Osteoblast (primary cell): ENCODE data around the gene CASZ1. TPM values are rescaled to one million over a fixed set of nuclear protein-coding genes. Genes with fewer than 3 reads are reported as not detected.

ENCODE experiments used
- DNase-seq: peaks from one replicate; pipeline ENCODE4 v3.0.0; 2011; ENCODE audit warnings: low spot score, mixed read lengths; ENCODE audit not compliant: insufficient read length; ENCODE audit errors: missing footprints
- H2AFZ ChIP-seq: 2 replicates; pipeline ENCODE4 v1.6.0; 2011; ENCODE audit warnings: mild to moderate bottlenecking, low read length
- H3K27ac ChIP-seq: 2 replicates; pipeline ENCODE4 v1.5.1; 2011; ENCODE audit warnings: mild to moderate bottlenecking, low read depth, low read length, moderate library complexity
- H3K27me3 ChIP-seq: 2 replicates; pipeline ENCODE4 v1.6.0; 2012; ENCODE audit warnings: mild to moderate bottlenecking, control low read depth, inconsistent platforms, low read length, moderate library complexity; ENCODE audit not compliant: insufficient read depth
- H3K36me3 ChIP-seq: 2 replicates; pipeline ENCODE4 v1.5.1; 2011; ENCODE audit warnings: mild to moderate bottlenecking, low read length, control low read depth, moderate library complexity; ENCODE audit not compliant: insufficient read depth
- H3K4me1 ChIP-seq: 2 replicates; pipeline ENCODE4 v1.5.1; 2011; ENCODE audit warnings: mild to moderate bottlenecking, low read length, control low read depth, moderate library complexity; ENCODE audit not compliant: insufficient read depth
- H3K4me2 ChIP-seq: 2 replicates; pipeline ENCODE4 v1.6.0; 2011; ENCODE audit warnings: mild to moderate bottlenecking, low read length; ENCODE audit not compliant: insufficient read depth
- H3K4me3 ChIP-seq: fragments of 200-600 bp; sonication (generic); 3 replicates; pipeline ENCODE4 v1.5.1; 2012; ENCODE audit warnings: mild to moderate bottlenecking, low read length, inconsistent platforms; ENCODE audit not compliant: insufficient read depth
- H3K79me2 ChIP-seq: 2 replicates; pipeline ENCODE4 v1.6.0; 2012; ENCODE audit warnings: mild to moderate bottlenecking, low read length, control low read depth, inconsistent platforms; ENCODE audit not compliant: insufficient read depth
- H3K9me3 ChIP-seq: 2 replicates; pipeline ENCODE4 v1.5.1; 2011; ENCODE audit warnings: low read depth, low read length, control low read depth
- H4K20me1 ChIP-seq: 2 replicates; pipeline ENCODE4 v1.6.0; 2012; ENCODE audit warnings: mild to moderate bottlenecking, low read length, control low read depth; ENCODE audit not compliant: insufficient read depth
- total RNA-seq: library from RNA; depleted of rRNA; stranded (reverse); fragments of >200 nt; gene quantifications from 2 replicates; pipeline ENCODE4 v1.2.3, GENCODE V29; 2012
- TF ChIP-seq, protein P1 (sequence below): IDR thresholded peaks from 2 replicates; pipeline ENCODE4 v1.5.1; 2011; ENCODE audit warnings: mild to moderate bottlenecking, low read depth, low read length, moderate library complexity; ENCODE audit errors: extremely low read depth

The CASZ1 gene
- total RNA-seq, 1 donor = 0.36 TPM

DNA sequence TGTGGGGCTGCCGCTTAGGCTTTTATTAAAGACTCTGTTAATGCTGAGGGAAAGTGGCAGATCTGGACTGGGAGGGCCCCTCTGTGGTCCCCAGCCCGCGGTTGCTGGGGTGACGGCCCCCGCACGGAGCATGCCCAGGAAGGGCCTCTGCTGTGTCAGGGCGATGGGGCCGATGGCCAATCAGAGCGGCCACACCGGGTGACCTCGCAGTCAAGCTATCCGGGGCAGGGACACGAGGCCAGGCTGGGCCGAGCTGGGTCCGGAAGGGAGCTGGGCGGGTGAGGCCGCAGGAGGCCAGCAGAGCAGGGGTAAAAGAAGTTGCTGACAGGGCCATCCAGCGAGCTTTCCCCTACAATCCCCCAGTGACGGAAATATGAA lies 145.1 kb downstream of the CASZ1 start:
- no peaks in the 10 kb centered on the region for H3K36me3 ChIP-seq
- H3K4me2 ChIP-seq = no peak overlapping the region
- no peak for DNase-seq

DNA sequence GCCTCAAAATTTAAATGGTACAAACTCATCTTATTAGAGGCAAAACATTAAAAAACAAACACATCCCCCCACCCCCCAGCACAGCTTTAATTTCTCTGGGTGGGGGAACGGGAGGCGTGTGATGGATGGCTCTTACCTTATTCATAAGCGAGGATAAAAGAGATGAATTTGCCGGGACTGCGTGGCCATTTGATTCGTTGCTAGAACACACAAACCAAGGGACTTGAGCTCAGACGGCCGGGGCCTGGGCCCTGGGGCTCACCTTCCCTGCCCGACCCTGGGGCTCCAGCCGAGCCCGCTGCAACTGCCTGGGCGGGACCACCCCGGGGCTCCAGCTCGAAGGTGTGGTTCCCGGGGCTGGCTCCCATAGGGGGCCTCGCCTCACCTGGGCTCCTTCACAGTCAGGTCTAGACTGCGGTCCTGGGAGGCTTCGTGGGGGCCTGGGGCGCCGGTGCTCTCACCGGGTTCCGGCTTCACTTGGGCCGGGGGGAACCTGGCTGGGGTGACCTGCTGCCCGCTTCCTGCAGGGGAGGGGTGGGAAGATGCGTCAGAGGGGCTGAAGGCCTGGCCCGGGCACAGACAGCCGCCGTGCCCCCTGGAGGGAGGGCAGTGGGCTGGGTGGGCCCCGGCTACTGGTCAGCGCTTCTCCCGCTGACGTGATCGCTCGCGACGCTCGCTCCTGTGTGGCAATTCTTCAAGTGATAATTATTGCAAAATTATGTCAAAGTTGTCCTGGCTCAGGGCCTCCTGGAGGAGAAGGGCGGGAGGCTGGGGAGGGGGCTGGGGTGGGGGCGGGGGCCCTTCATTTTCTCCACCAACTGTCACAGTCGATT lies 145.7 kb downstream of the CASZ1 start:
- H3K27ac ChIP-seq = no peak overlapping the region
- no peak overlapping the region for H3K4me2 ChIP-seq
- H4K20me1 ChIP-seq = no peaks in the 10 kb centered on the region
- H3K9me3 ChIP-seq = no peaks in the 10 kb centered on the region
- no peaks in the 10 kb centered on the region for H3K4me1 ChIP-seq
- H2AFZ ChIP-seq = no peak overlapping the region
- H3K36me3 ChIP-seq = no peaks in the 10 kb centered on the region
- TF ChIP-seq, protein P1, sequence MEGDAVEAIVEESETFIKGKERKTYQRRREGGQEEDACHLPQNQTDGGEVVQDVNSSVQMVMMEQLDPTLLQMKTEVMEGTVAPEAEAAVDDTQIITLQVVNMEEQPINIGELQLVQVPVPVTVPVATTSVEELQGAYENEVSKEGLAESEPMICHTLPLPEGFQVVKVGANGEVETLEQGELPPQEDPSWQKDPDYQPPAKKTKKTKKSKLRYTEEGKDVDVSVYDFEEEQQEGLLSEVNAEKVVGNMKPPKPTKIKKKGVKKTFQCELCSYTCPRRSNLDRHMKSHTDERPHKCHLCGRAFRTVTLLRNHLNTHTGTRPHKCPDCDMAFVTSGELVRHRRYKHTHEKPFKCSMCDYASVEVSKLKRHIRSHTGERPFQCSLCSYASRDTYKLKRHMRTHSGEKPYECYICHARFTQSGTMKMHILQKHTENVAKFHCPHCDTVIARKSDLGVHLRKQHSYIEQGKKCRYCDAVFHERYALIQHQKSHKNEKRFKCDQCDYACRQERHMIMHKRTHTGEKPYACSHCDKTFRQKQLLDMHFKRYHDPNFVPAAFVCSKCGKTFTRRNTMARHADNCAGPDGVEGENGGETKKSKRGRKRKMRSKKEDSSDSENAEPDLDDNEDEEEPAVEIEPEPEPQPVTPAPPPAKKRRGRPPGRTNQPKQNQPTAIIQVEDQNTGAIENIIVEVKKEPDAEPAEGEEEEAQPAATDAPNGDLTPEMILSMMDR = no peak
- DNase-seq = no peak
- peaks cover 2% of the 10 kb centered on the region for H3K27me3 ChIP-seq
- H3K4me3 ChIP-seq = no peak overlapping the region
- H3K79me2 ChIP-seq = no peaks in the 10 kb centered on the region

More for the DNA sequence above, 145.1 kb downstream of the CASZ1 start:
- Histone ChIP-seq H3K4me3 (no peak overlapping the region), H3K27ac (no peak overlapping the region), H4K20me1 (no peaks in the 10 kb centered on the region), H3K9me3 (no peaks in the 10 kb centered on the region), H2AFZ (no peak overlapping the region), H3K27me3 (peaks cover 2% of the 10 kb centered on the region), H3K79me2 (no peaks in the 10 kb centered on the region), H3K4me1 (no peaks in the 10 kb centered on the region)
- TF ChIP-seq, protein P1 = no peak

DNA sequence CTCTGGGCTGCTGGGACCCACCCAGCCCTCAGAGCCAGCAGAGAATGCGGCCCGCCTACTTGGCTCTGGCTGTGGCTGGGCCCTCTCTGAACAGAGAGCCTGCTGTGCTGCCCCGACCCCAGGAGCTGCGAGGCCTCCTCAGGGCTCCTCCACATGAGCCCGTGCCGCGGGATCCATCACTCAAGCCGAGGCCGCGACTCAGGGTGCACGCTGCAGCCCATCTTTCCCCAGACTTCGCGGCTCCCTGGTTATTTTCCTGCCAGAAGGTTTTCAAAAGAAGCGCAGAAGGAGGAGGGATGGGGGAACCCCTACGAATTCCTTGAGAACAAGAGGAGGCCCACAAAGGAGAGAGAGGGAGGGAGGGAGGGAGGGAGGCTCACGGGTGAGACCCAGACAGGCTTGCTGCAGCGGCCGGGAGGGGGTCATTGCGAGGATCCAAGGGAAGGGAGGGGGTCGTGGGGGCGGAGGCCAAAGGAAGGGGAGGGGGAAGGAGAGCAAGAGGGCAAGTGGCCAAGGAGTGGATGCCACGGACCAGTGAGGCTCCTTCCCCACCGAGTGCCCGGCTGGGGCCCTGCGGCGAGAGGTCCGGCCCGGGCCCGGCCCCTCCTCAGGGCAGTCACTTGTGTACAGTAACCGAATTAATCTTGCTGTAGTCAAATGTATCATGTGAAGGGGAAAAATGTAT lies 146.8 kb downstream of the CASZ1 start:
- H3K4me3 ChIP-seq = no peak overlapping the region
- H3K4me2 ChIP-seq = no peak overlapping the region
- H4K20me1 ChIP-seq = no peaks in the 10 kb centered on the region
- no peaks in the 10 kb centered on the region for H3K36me3 ChIP-seq
- DNase-seq = no peak
- no peaks in the 10 kb centered on the region for H3K79me2 ChIP-seq
- peaks cover 2% of the 10 kb centered on the region for H3K27me3 ChIP-seq
- H2AFZ ChIP-seq = no peak overlapping the region
- H3K4me1 ChIP-seq = no peaks in the 10 kb centered on the region
- no peaks in the 10 kb centered on the region for H3K9me3 ChIP-seq
- TF ChIP-seq, protein P1 = no peak
- no peak overlapping the region for H3K27ac ChIP-seq

DNA sequence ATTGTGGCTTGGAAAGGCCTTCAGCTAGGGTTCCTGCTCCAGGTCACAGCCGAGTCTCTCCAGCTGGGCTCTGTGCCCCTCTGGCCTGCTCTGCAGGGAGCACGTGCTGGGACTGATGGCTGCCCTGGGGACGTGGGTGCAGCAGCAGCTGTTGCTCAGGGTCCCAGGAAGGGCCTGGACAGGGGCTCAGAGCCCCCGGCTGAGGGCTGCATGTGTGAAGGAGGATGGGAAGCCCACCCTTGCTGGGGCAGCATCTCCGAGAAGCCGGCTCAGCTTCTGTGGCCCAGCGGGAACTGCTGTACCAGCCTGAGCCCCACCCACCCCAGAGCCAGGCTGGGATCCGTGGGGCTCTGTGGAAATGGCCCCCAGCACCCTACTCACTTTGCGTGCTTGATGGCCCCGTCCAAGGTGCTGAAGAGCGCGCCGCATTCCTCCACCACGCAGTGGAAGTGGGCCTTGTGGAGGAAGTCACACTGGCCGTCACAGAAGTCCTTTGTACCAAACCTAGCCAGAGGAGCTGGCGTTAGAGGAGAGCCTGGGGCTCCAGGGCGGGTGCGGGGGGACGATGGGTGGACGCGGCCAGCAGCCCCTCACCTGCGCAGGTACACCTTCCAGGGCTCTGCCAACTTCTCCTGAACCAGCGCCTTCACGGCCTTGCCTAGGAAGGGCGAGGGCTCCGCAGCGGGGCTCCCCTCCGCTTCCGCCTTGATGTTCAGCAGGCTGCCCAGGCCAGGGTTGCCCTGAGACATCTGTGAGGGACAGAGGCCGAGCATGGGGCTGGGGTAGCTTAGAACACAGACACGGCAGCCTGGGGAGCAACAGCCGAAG lies 147.5 kb downstream of the CASZ1 start:
- peaks cover 2% of the 10 kb centered on the region for H3K27me3 ChIP-seq
- TF ChIP-seq, protein P1 = no peak
- no peak overlapping the region for H3K4me2 ChIP-seq
- H3K4me3 ChIP-seq = no peak overlapping the region
- H4K20me1 ChIP-seq = no peaks in the 10 kb centered on the region
- no peaks in the 10 kb centered on the region for H3K36me3 ChIP-seq
- no peaks in the 10 kb centered on the region for H3K9me3 ChIP-seq
- no peak overlapping the region for H2AFZ ChIP-seq
- DNase-seq = no peak
- no peaks in the 10 kb centered on the region for H3K79me2 ChIP-seq
- H3K27ac ChIP-seq = no peak overlapping the region
- peaks cover 5% of the 10 kb centered on the region for H3K4me1 ChIP-seq
